Measurements from ENCODE around the gene TTC21B. TPM values are rescaled to one million over a fixed set of nuclear protein-coding genes. Genes with fewer than 3 reads are reported as not detected.

The TTC21B gene
- total and polyA plus RNA-seq, 2 donors from 2014 or later = 8.4 to 15.2 TPM

- Histone ChIP-seq H3K27me3 (ENCODE audit: control insufficient read depth, insufficient read depth, low read length) (no peaks in the 10 kb centered on the region), H3K36me3 (ENCODE audit: control insufficient read depth in 2 of 3, insufficient read depth in 3 of 3, low read length in 3 of 3) (no peaks in the 10 kb centered on the region), H3K4me1 (ENCODE audit: control insufficient read depth in 2 of 3, insufficient read depth in 2 of 3, low read depth in 1 of 3, low read length in 3 of 3) (no peaks in the 10 kb centered on the region), H3K27ac (ENCODE audit: low read depth in 2 of 2, low read length in 2 of 2) (no peak overlapping the region), H3K9me3 (ENCODE audit: control insufficient read depth in 2 of 3, insufficient read depth in 1 of 3, low read length in 3 of 3) (no peaks in the 10 kb centered on the region), H3K4me3 (ENCODE audit: low read length in 3 of 3) (no peak overlapping the region), H3K9ac (ENCODE audit: low read length in 3 of 3) (no peak overlapping the region)
- intact Hi-C loops (cut with DNase I) = no loop called here
- no peak for TF ChIP-seq CTCF (IDR thresholded peaks at IDR 0.05; ENCODE audit: borderline replicate concordance, extremely low read depth, insufficient read depth)
- FAIRE-seq (no peak), DNase-seq (no peak)
These were observed 15.7 kb upstream of the TTC21B start for GRCh38 chr2:165969227-165969626.

- intact Hi-C loops (cut with DNase I) = no loop called here
These were observed 14.2 kb upstream of the TTC21B start for GRCh38 chr2:165967746-165968145.

GRCh38 chr2:165961818-165962217, 8.2 kb upstream of the TTC21B start:
- Histone ChIP-seq H3K9ac (ENCODE audit: low read length in 3 of 3) (no peak overlapping the region), H3K4me3 (ENCODE audit: low read length in 3 of 3) (no peak overlapping the region), H3K9me3 (ENCODE audit: control insufficient read depth in 2 of 3, insufficient read depth in 1 of 3, low read length in 3 of 3) (no peaks in the 10 kb centered on the region), H3K36me3 (ENCODE audit: control insufficient read depth in 2 of 3, insufficient read depth in 3 of 3, low read length in 3 of 3) (no peaks in the 10 kb centered on the region), H3K27me3 (ENCODE audit: control insufficient read depth, insufficient read depth, low read length) (no peaks in the 10 kb centered on the region), H3K27ac (ENCODE audit: low read depth in 2 of 2, low read length in 2 of 2) (no peak overlapping the region), H3K4me1 (ENCODE audit: control insufficient read depth in 2 of 3, insufficient read depth in 2 of 3, low read depth in 1 of 3, low read length in 3 of 3) (no peaks in the 10 kb centered on the region)
- DNase-seq (no peak), FAIRE-seq (no peak)
- intact Hi-C loops (cut with DNase I) = no loop called here
- no peak for TF ChIP-seq CTCF (IDR thresholded peaks at IDR 0.05; ENCODE audit: borderline replicate concordance, extremely low read depth, insufficient read depth)

More at GRCh38 chr2:165967746-165968145, 14.2 kb upstream of the TTC21B start:
- Histone ChIP-seq H3K9me3 (ENCODE audit: control insufficient read depth in 2 of 3, insufficient read depth in 1 of 3, low read length in 3 of 3) (no peaks in the 10 kb centered on the region), H3K9ac (ENCODE audit: low read length in 3 of 3) (no peak overlapping the region), H3K27ac (ENCODE audit: low read depth in 2 of 2, low read length in 2 of 2) (no peak overlapping the region), H3K36me3 (ENCODE audit: control insufficient read depth in 2 of 3, insufficient read depth in 3 of 3, low read length in 3 of 3) (no peaks in the 10 kb centered on the region), H3K4me1 (ENCODE audit: control insufficient read depth in 2 of 3, insufficient read depth in 2 of 3, low read depth in 1 of 3, low read length in 3 of 3) (no peaks in the 10 kb centered on the region), H3K27me3 (ENCODE audit: control insufficient read depth, insufficient read depth, low read length) (no peaks in the 10 kb centered on the region), H3K4me3 (ENCODE audit: low read length in 3 of 3) (no peak overlapping the region)
- TF ChIP-seq CTCF (IDR thresholded peaks at IDR 0.05; ENCODE audit: borderline replicate concordance, extremely low read depth, insufficient read depth) = no peak
- FAIRE-seq (no peak), DNase-seq (no peak)

- H3K27ac ChIP-seq (ENCODE audit: low read depth in 2 of 2, low read length in 2 of 2) = no peak overlapping the region
- H3K4me3 ChIP-seq (ENCODE audit: low read length in 3 of 3) = no peak overlapping the region
- no peak for TF ChIP-seq CTCF (IDR thresholded peaks at IDR 0.05; ENCODE audit: borderline replicate concordance, extremely low read depth, insufficient read depth)
- FAIRE-seq = no peak
- no peak overlapping the region for H3K9ac ChIP-seq (ENCODE audit: low read length in 3 of 3)
- no peak for DNase-seq
- peaks cover 0 to 10% (median 0%) of the 10 kb centered on the region in 3 donors for H3K4me1 ChIP-seq (ENCODE audit: control insufficient read depth in 2 of 3, insufficient read depth in 2 of 3, low read depth in 1 of 3, low read length in 3 of 3)
- no peaks in the 10 kb centered on the region for H3K27me3 ChIP-seq (ENCODE audit: control insufficient read depth, insufficient read depth, low read length)
- H3K36me3 ChIP-seq (ENCODE audit: control insufficient read depth in 2 of 3, insufficient read depth in 3 of 3, low read length in 3 of 3) = no peaks in the 10 kb centered on the region
- intact Hi-C loops (cut with DNase I) = no loop called here
- H3K9me3 ChIP-seq (ENCODE audit: control insufficient read depth in 2 of 3, insufficient read depth in 1 of 3, low read length in 3 of 3) = no peaks in the 10 kb centered on the region
These were observed 5.8 kb upstream of the TTC21B start for GRCh38 chr2:165959371-165959770.

All from kidney (tissue), 14 donors.